Keratinocyte (primary cell): ENCODE results near the gene MICAL3. TPM values are rescaled to one million over a fixed set of nuclear protein-coding genes. Genes with fewer than 3 reads are reported as not detected.
"Not testable (repeated sequence)": the region's sequence is repeated elsewhere in the genome, so short reads cannot be mapped to it uniquely, and the experiment has no call there.

Experiments
- DNase-seq: peaks from one replicate; pipeline ENCODE4 v3.0.0-alpha.2; 2011; ENCODE audit warnings: low read depth, missing footprints, low spot score
- FAIRE-seq: peaks from 2 replicates; lab custom pipeline; 2011; peaks lifted over from hg19 to GRCh38; lab: Jason Lieb, UNC
- H2AFZ ChIP-seq: 2 replicates; pipeline ENCODE4 v1.6.0; 2012; ENCODE audit warnings: low read length, control low read depth, inconsistent platforms; ENCODE audit not compliant: control insufficient read depth
- H3K27ac ChIP-seq: 2 replicates; pipeline ENCODE4 v1.5.1; 2011; ENCODE audit warnings: low read length; ENCODE audit not compliant: control insufficient read depth, insufficient read depth
- H3K27me3 ChIP-seq: 3 replicates; pipeline ENCODE4 v1.6.0; 2011; ENCODE audit warnings: low read length; ENCODE audit not compliant: control insufficient read depth, insufficient read depth; ENCODE audit errors: extremely low read depth
- H3K36me3 ChIP-seq, 2 experiments: 2 replicates in 1 of 2; 3 replicates in 1 of 2; pipeline ENCODE4 v1.5.1; 2011; ENCODE audit warnings: low read length in 2 of 2, mild to moderate bottlenecking in 1 of 2; ENCODE audit not compliant: control insufficient read depth in 2 of 2, insufficient read depth in 2 of 2; ENCODE audit errors: extremely low read depth in 1 of 2
- H3K4me1 ChIP-seq: 3 replicates; pipeline ENCODE4 v1.5.1; 2011; ENCODE audit warnings: low read length; ENCODE audit not compliant: control insufficient read depth, insufficient read depth; ENCODE audit errors: extremely low read depth
- H3K4me2 ChIP-seq: 3 replicates; pipeline ENCODE4 v1.6.0; 2011; ENCODE audit warnings: low read depth, low read length; ENCODE audit not compliant: control insufficient read depth, insufficient read depth; ENCODE audit errors: extremely low read depth
- H3K4me3 ChIP-seq, 3 experiments: fragments of 200-600 bp in 1 of 3; sonication (generic) in 1 of 3; 2 replicates in 2 of 3; 3 replicates in 1 of 3; pipeline ENCODE4 v1.5.1; 2011 to 2016; ENCODE audit warnings: low read length in 3 of 3, mild to moderate bottlenecking in 3 of 3, control low read depth in 2 of 3, inconsistent platforms in 1 of 3, low read depth in 1 of 3, mixed read lengths in 1 of 3, mixed run types in 1 of 3, moderate library complexity in 1 of 3; ENCODE audit not compliant: control insufficient read depth in 2 of 3, insufficient read depth in 2 of 3; ENCODE audit errors: extremely low read depth in 1 of 3
- H3K79me2 ChIP-seq: 2 replicates; pipeline ENCODE4 v1.6.0; 2012; ENCODE audit warnings: low read length; ENCODE audit not compliant: control insufficient read depth, insufficient read depth
- H3K9ac ChIP-seq: 3 replicates; pipeline ENCODE4 v1.6.0; 2011; ENCODE audit warnings: low read length; ENCODE audit not compliant: control insufficient read depth, insufficient read depth; ENCODE audit errors: extremely low read depth
- H3K9me1 ChIP-seq: 3 replicates; pipeline ENCODE4 v1.6.0; 2011; ENCODE audit warnings: low read length; ENCODE audit not compliant: control insufficient read depth, insufficient read depth; ENCODE audit errors: extremely low read depth
- H3K9me3 ChIP-seq: 2 replicates; pipeline ENCODE4 v1.5.1; 2012; ENCODE audit warnings: low read depth, low read length; ENCODE audit not compliant: control insufficient read depth
- H4K20me1 ChIP-seq: 3 replicates; pipeline ENCODE4 v1.6.0; 2011; ENCODE audit warnings: low read length; ENCODE audit not compliant: control insufficient read depth, insufficient read depth; ENCODE audit errors: extremely low read depth
- CTCF ChIP-seq, 3 experiments: IDR thresholded peaks in 1 of 3; conservative IDR thresholded peaks in 1 of 3; optimal IDR thresholded peaks in 1 of 3; 2 replicates in 2 of 3; 3 replicates in 1 of 3; pipeline versions ENCODE3 to v1.5.1; 2011; ENCODE audit warnings: low read length in 3 of 3, mild to moderate bottlenecking in 3 of 3, moderate library complexity in 2 of 3, control low read depth in 1 of 3, inconsistent platforms in 1 of 3; ENCODE audit not compliant: insufficient read depth in 2 of 3; ENCODE audit errors: extremely low read depth in 1 of 3
- EZH2 ChIP-seq: IDR thresholded peaks from one replicate; pipeline ENCODE4 v1.6.1; 2012; ENCODE audit warnings: inconsistent platforms, mild to moderate bottlenecking, low read length, moderate library complexity
- dilution Hi-C: fragments of 300-500 bp; cut with MboI; formaldehyde crosslinking; loops from one replicate; pipeline ENCODE4 v1.7.0; 2020; ENCODE audit warnings: low sequenced_read_pairs; ENCODE audit not compliant: extremely low pct_ligation_motif_present
- polyA plus RNA-seq, 5 experiments: library from polyadenylated mRNA; depleted of rRNA in 3 of 5; stranded (reverse) in 3 of 5; stranded (forward) in 1 of 5; unstranded in 1 of 5; fragments of >200 nt; gene quantifications; 1 replicate in 1 of 5; 2 replicates in 3 of 5; 3 replicates in 1 of 5; pipeline versions ENCODE4 v1.2.1 to v1.2.3, GENCODE V29; 2011 to 2012; ENCODE audit warnings: missing spikeins in 2 of 5, low read depth in 1 of 5, low replicate concordance in 1 of 5

Gene MICAL3
- polyA plus RNA-seq, 1 donor (not counting 4 experiments of a cell fraction or from before 2014, with no cell fraction given), result 27.9 TPM

DNA sequence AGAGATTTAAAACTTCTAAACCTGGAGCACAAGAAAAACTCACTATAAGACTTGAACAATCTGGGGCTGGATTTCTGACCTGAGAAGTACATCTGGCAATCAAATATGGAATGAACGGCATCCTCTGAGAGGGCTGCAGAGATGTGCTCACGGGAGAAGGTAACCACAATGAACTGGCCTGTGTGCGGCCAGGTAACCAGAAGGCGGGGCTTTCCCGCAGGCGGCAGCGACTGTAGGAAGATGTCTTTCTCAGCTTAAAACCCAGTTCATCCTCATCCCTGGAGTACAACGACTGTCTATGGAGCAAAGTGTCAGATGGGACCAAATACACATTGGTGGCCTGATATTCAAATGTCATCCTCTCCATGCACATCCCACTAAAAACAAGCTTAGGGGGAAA lies 24.5 kb downstream of the MICAL3 start:
- peak overlapping the region; percentile 96 for H3K4me2 ChIP-seq
- H3K79me2 ChIP-seq, result peaks cover 80% of the 10 kb centered on the region
- H2AFZ ChIP-seq, result no peak overlapping the region
- no peaks in the 10 kb centered on the region for H3K9me3 ChIP-seq
- TF ChIP-seq EZH2, result no peak
- H3K36me3 ChIP-seq, result peaks cover 2 to 3% of the 10 kb centered on the region in 2 experiments
- FAIRE-seq (peak; percentile 13), DNase-seq (no peak)
- peak overlapping the region; percentile 94 for H3K9ac ChIP-seq
- peak overlapping the region; percentile 96 for H3K27ac ChIP-seq
- dilution Hi-C loops, result no loop called here
- H3K27me3 ChIP-seq, result no peaks in the 10 kb centered on the region
- peaks cover 23% of the 10 kb centered on the region for H3K4me1 ChIP-seq
- peak overlapping the region; percentile 75 to 88 (median 87) for H3K4me3 ChIP-seq
- peaks cover 2% of the 10 kb centered on the region for H3K9me1 ChIP-seq
- H4K20me1 ChIP-seq, result peaks cover 11% of the 10 kb centered on the region

GRCh38 chr22:17998913-17999312 lies 25.4 kb downstream of the MICAL3 start:
- Histone ChIP-seq H3K27me3 (no peaks in the 10 kb centered on the region), H4K20me1 (peaks cover 15% of the 10 kb centered on the region), H3K9me1 (peaks cover 2% of the 10 kb centered on the region), H3K27ac (no peak overlapping the region), H3K4me3 (no peak overlapping the region), H3K36me3 (peaks cover 3% of the 10 kb centered on the region in 2 experiments), H3K79me2 (peaks cover 84% of the 10 kb centered on the region), H3K9me3 (no peaks in the 10 kb centered on the region), H2AFZ (no peak overlapping the region), H3K9ac (no peak overlapping the region), H3K4me1 (peaks cover 23% of the 10 kb centered on the region), H3K4me2 (no peak overlapping the region)
- no peak for DNase-seq
- TF ChIP-seq EZH2 (no peak), CTCF (optimal IDR thresholded peaks at IDR 0.05 in 1 of 3, IDR thresholded peaks at IDR 0.05 in 1 of 3, conservative IDR thresholded peaks at IDR 0.05 in 1 of 3; ENCODE audit: extremely low read depth in 1 of 3, insufficient read depth in 2 of 3, low read length in 3 of 3) (no peak)
- dilution Hi-C loops, result no loop called here
- no peak for FAIRE-seq

- H3K9ac ChIP-seq, result no peak overlapping the region
- H3K4me2 ChIP-seq, result no peak overlapping the region
- no peak for FAIRE-seq
- H4K20me1 ChIP-seq, result peaks cover 20% of the 10 kb centered on the region
- dilution Hi-C loops, result no loop called here
- no peak for DNase-seq
- H3K9me3 ChIP-seq, result no peaks in the 10 kb centered on the region
- H3K27me3 ChIP-seq, result no peaks in the 10 kb centered on the region
- H3K27ac ChIP-seq, result no peak overlapping the region
- H3K4me3 ChIP-seq, result no peak overlapping the region
- no peak overlapping the region for H2AFZ ChIP-seq
- peaks cover 92% of the 10 kb centered on the region for H3K79me2 ChIP-seq
- peaks cover 2% of the 10 kb centered on the region for H3K9me1 ChIP-seq
- peaks cover 3 to 4% of the 10 kb centered on the region in 2 experiments for H3K36me3 ChIP-seq
- peaks cover 23% of the 10 kb centered on the region for H3K4me1 ChIP-seq
- TF ChIP-seq EZH2 (no peak), CTCF (optimal IDR thresholded peaks at IDR 0.05 in 1 of 3, IDR thresholded peaks at IDR 0.05 in 1 of 3, conservative IDR thresholded peaks at IDR 0.05 in 1 of 3; ENCODE audit: extremely low read depth in 1 of 3, insufficient read depth in 2 of 3, low read length in 3 of 3) (no peak)
Observed at GRCh38 chr22:17997456-17997855, 26.9 kb downstream of the MICAL3 start.

DNA sequence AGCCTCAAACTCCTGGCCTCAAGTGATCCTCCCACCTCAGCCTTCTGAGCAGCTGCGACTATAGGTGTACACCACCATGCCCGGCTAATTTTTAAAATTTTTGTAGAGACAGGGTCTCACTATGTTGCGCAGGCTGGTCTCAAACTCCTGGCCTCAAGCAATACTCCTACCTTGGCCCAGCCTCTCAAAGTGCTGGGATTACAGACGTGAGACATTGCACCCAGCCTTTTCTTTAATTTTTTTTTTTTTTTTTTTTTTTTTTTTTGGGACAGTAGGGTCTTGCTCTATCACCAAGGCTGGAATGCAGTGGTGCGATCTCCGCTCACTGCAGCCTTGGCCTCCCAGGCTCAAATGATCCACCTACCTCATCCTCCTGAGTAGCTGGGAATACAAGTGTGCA lies 29.1 kb downstream of the MICAL3 start:
- dilution Hi-C loops, DNase-seq, H3K9me1 ChIP-seq, H3K9ac ChIP-seq, H3K9me3 ChIP-seq, H3K4me3 ChIP-seq, H3K27ac ChIP-seq, H2AFZ ChIP-seq, FAIRE-seq, H3K36me3 ChIP-seq, H3K4me2 ChIP-seq, H3K27me3 ChIP-seq: not testable (repeated sequence)
- peaks cover 39% of the 10 kb centered on the region for H3K4me1 ChIP-seq
- H4K20me1 ChIP-seq, result peaks cover 41% of the 10 kb centered on the region
- H3K79me2 ChIP-seq, result peaks cover 98% of the 10 kb centered on the region
